ENCODE measurements around the gene SBF1. TPM values are rescaled to one million over a fixed set of nuclear protein-coding genes. Genes with fewer than 3 reads are reported as not detected.

Gene SBF1
- polyA plus RNA-seq, 1 donor (not counting 4 experiments of a cell fraction or from before 2014, with no cell fraction given) = 16.2 TPM

- no peak overlapping the region for H3K9ac ChIP-seq (ENCODE audit: control insufficient read depth, extremely low read depth, insufficient read depth, low read length)
- no peaks in the 10 kb centered on the region for H3K9me3 ChIP-seq (ENCODE audit: control insufficient read depth, low read depth, low read length)
- no peaks in the 10 kb centered on the region for H3K27me3 ChIP-seq (ENCODE audit: control insufficient read depth, extremely low read depth, insufficient read depth, low read length)
- H3K4me3 ChIP-seq (ENCODE audit: control insufficient read depth in 2 of 3, extremely low read depth in 1 of 3, insufficient read depth in 2 of 3, low read depth in 1 of 3, low read length in 3 of 3) = no peak overlapping the region
- no peak overlapping the region for H3K4me2 ChIP-seq (ENCODE audit: control insufficient read depth, extremely low read depth, insufficient read depth, low read depth, low read length)
- no peak overlapping the region for H2AFZ ChIP-seq (ENCODE audit: control insufficient read depth, low read length)
- DNase-seq (ENCODE audit: low read depth, low spot score) (no peak), FAIRE-seq (no peak)
- peaks cover 33% of the 10 kb centered on the region for H3K79me2 ChIP-seq (ENCODE audit: control insufficient read depth, insufficient read depth, low read length)
- no peak for TF ChIP-seq EZH2 (IDR thresholded peaks at IDR 0.05; ENCODE audit: low read length)
- TF ChIP-seq CTCF (optimal IDR thresholded peaks at IDR 0.05 in 1 of 3, IDR thresholded peaks at IDR 0.05 in 1 of 3, conservative IDR thresholded peaks at IDR 0.05 in 1 of 3; ENCODE audit: extremely low read depth in 1 of 3, insufficient read depth in 2 of 3, low read length in 3 of 3) = no peak
- dilution Hi-C loops (cut with MboI; ENCODE audit: extremely low pct_ligation_motif_present, low sequenced_read_pairs) = no loop called here
- peaks cover 2% of the 10 kb centered on the region for H3K4me1 ChIP-seq (ENCODE audit: control insufficient read depth, extremely low read depth, insufficient read depth, low read length)
- H3K27ac ChIP-seq (ENCODE audit: control insufficient read depth, insufficient read depth, low read length) = no peak overlapping the region
- no peaks in the 10 kb centered on the region for H3K9me1 ChIP-seq (ENCODE audit: control insufficient read depth, extremely low read depth, insufficient read depth, low read length)
- H4K20me1 ChIP-seq (ENCODE audit: control insufficient read depth, extremely low read depth, insufficient read depth, low read length) = no peaks in the 10 kb centered on the region
- H3K36me3 ChIP-seq (ENCODE audit: control insufficient read depth in 2 of 2, extremely low read depth in 1 of 2, insufficient read depth in 2 of 2, low read length in 2 of 2) = peaks cover 25 to 35% of the 10 kb centered on the region in 2 experiments
Measured at GRCh38 chr22:50519151-50519550, 44.3 kb upstream of the SBF1 start.

DNA sequence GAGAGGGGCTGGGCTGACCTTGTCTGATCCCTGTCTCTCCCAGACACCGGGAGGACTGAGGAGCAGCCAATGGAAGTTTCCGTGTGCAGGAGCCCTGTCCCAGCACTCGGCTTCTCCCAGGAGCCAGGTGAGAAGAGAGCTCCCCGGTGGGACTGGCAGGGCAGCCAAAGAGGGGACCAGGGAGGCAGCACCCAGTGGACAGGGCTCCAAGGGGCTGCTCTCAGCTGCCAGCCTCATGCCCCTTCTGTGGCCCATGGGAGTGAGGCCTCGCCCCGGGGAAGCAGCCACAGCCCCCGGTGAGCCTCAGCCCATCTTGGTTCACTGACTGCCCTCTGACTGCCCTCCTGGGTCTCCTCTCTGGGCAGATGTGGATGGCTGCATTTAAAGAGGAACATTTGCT, 43.8 kb upstream of the SBF1 start:
- Histone ChIP-seq H3K36me3 (ENCODE audit: control insufficient read depth in 2 of 2, extremely low read depth in 1 of 2, insufficient read depth in 2 of 2, low read length in 2 of 2) (peaks cover 23 to 30% of the 10 kb centered on the region in 2 experiments), H3K79me2 (ENCODE audit: control insufficient read depth, insufficient read depth, low read length) (peaks cover 28% of the 10 kb centered on the region), H3K27ac (ENCODE audit: control insufficient read depth, insufficient read depth, low read length) (no peak overlapping the region)

More for the DNA sequence above, 43.8 kb upstream of the SBF1 start:
- DNase-seq (ENCODE audit: low read depth, low spot score) (no peak), FAIRE-seq (no peak)
- Histone ChIP-seq H3K27me3 (ENCODE audit: control insufficient read depth, extremely low read depth, insufficient read depth, low read length) (no peaks in the 10 kb centered on the region), H3K4me1 (ENCODE audit: control insufficient read depth, extremely low read depth, insufficient read depth, low read length) (no peaks in the 10 kb centered on the region), H3K4me3 (ENCODE audit: control insufficient read depth in 2 of 3, extremely low read depth in 1 of 3, insufficient read depth in 2 of 3, low read depth in 1 of 3, low read length in 3 of 3) (no peak overlapping the region), H4K20me1 (ENCODE audit: control insufficient read depth, extremely low read depth, insufficient read depth, low read length) (no peaks in the 10 kb centered on the region), H3K9ac (ENCODE audit: control insufficient read depth, extremely low read depth, insufficient read depth, low read length) (no peak overlapping the region), H2AFZ (ENCODE audit: control insufficient read depth, low read length) (no peak overlapping the region), H3K4me2 (ENCODE audit: control insufficient read depth, extremely low read depth, insufficient read depth, low read depth, low read length) (no peak overlapping the region), H3K9me3 (ENCODE audit: control insufficient read depth, low read depth, low read length) (no peaks in the 10 kb centered on the region), H3K9me1 (ENCODE audit: control insufficient read depth, extremely low read depth, insufficient read depth, low read length) (no peaks in the 10 kb centered on the region)
- dilution Hi-C loops (cut with MboI; ENCODE audit: extremely low pct_ligation_motif_present, low sequenced_read_pairs) = no loop called here
- TF ChIP-seq EZH2 (IDR thresholded peaks at IDR 0.05; ENCODE audit: low read length) (no peak), CTCF (optimal IDR thresholded peaks at IDR 0.05 in 1 of 3, IDR thresholded peaks at IDR 0.05 in 1 of 3, conservative IDR thresholded peaks at IDR 0.05 in 1 of 3; ENCODE audit: extremely low read depth in 1 of 3, insufficient read depth in 2 of 3, low read length in 3 of 3) (no peak)

Measured in keratinocyte (primary cell).